HAP-1 (cell line): ENCODE results near the gene TWF2.

Experiments
- DNase-seq, 2 experiments: peaks; one replicate each; pipeline ENCODE4 v3.0.0-alpha.2; 2016 to 2020; ENCODE audit warnings: low spot score in 2 of 2
- H3K27me3 ChIP-seq: fragments of 250-450 bp; sonication (Bioruptor Pico); 2 replicates; pipeline ENCODE4 v1.5.1; 2020; ENCODE audit warnings: low read depth, mild to moderate bottlenecking, moderate library complexity
- H3K36me3 ChIP-seq: fragments of 250-450 bp; sonication (Bioruptor Pico); replicated peaks from 2 replicates; pipeline ENCODE4 v1.5.1; 2020; ENCODE audit warnings: mild to moderate bottlenecking
- H3K4me1 ChIP-seq: fragments of 250-450 bp; sonication (Bioruptor Pico); 2 replicates; pipeline ENCODE4 v1.5.1; 2020; ENCODE audit warnings: mild to moderate bottlenecking
- H3K4me3 ChIP-seq: fragments of 250-450 bp; sonication (Bioruptor Pico); 2 replicates; pipeline ENCODE4 v1.5.1; 2020; ENCODE audit warnings: mild to moderate bottlenecking, moderate library complexity
- H3K9me3 ChIP-seq: fragments of 250-450 bp; sonication (Bioruptor Pico); 2 replicates; pipeline ENCODE4 v1.5.1; 2020; ENCODE audit warnings: mild to moderate bottlenecking, moderate library complexity
- in situ Hi-C: fragments of 300-500 bp; cut with MboI; formaldehyde crosslinking; loops from 3 replicates; pipeline ENCODE4 v1.14.3; 2020; ENCODE audit warnings: low sequenced_read_pairs, inconsistent platforms, mixed read lengths

TWF2 gene

DNA sequence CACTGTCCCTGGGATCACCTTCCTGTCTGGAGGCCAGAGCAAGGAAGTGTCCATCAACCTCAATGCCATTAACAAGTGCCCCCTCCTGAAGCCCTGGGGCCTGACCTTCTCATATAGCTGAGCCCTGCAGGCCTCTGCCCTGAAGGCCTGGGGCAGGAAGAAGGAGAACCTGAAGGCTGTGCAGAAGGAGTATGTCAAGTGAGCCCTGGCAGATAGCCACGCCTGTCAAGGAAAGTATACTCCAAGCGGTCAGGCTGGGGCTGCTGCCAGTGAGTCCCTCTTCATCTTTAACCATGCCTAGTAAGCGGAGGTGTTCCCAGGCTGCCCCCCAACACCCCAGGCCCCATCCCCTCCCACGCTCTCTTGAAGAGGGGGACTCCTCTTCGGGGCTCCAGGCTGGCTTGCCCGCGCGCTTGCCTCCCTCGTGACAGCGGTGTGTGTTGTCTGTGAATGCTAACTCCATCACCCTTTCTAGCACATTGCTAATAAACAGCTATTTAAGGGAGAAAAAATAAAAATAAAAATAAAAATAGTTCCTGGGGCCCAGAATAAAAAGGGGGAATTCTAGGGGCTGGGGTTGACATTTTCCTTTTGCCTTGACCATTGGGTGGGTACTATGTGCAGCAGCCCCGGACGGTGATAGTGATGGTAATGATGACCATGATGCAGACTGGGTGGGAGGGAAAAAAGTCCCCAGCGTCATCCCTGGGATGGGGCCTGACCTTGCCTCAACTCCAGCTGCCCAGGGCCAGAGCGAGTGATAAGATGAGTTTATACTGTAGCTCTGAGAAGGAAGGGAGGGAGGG lies 44.3 kb downstream of the TWF2 start:
- no peak overlapping the region for H3K4me3 ChIP-seq
- peaks cover 6% of the 10 kb centered on the region for H3K36me3 ChIP-seq
- H3K9me3 ChIP-seq, result no peaks in the 10 kb centered on the region
- peaks cover 8% of the 10 kb centered on the region for H3K4me1 ChIP-seq
- no peaks in the 10 kb centered on the region for H3K27me3 ChIP-seq
- no peak for DNase-seq
- in situ Hi-C loops, result no loop called here

DNA sequence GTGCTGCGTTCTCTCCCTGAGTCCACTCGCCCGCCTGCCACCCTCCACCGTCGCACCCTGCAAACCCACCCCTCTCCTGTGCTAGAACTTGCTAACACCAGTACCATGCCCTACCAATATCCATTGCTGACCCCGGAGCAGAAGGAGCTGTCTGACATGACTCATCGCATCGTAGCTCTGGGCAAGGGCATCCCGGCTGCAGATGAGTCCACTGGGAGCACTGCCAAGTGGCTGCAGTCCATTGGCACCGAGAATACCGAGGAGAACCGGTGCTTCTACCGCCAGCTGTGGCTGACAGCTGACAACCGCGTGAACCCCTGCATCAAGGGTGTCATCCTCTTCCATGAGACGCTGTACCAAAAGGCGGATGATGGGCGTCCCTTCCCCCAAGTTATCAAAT lies 45.9 kb downstream of the TWF2 start:
- Histone ChIP-seq H3K4me1 (peaks cover 4% of the 10 kb centered on the region), H3K9me3 (no peaks in the 10 kb centered on the region), H3K36me3 (no peaks in the 10 kb centered on the region), H3K4me3 (no peak overlapping the region), H3K27me3 (no peaks in the 10 kb centered on the region)
- in situ Hi-C loops, result no loop called here
- DNase-seq, result no peak

DNA sequence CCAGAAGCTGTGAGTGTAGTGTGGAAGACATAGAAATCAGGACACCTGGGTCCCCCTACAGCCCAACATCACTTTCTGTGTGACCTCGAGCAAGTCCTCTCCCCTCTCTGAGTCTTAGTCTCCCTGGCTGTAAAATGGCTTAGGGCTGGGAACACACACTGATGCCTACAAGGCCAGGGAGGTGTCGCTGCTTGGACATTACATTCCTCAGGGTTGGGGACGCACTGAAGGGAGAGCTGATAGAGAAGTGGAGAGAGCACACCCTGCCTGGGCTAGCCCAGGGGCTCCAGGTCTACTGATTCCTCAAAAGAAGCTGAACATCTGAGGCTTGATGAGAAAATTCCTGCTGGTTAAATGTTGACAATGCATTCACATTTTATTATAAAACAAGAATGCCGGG lies 47.3 kb downstream of the TWF2 start:
- no peak for DNase-seq
- Histone ChIP-seq H3K4me3 (no peak overlapping the region), H3K27me3 (no peaks in the 10 kb centered on the region), H3K4me1 (no peaks in the 10 kb centered on the region), H3K36me3 (no peaks in the 10 kb centered on the region), H3K9me3 (no peaks in the 10 kb centered on the region)
- in situ Hi-C loops, result no loop called here

DNA sequence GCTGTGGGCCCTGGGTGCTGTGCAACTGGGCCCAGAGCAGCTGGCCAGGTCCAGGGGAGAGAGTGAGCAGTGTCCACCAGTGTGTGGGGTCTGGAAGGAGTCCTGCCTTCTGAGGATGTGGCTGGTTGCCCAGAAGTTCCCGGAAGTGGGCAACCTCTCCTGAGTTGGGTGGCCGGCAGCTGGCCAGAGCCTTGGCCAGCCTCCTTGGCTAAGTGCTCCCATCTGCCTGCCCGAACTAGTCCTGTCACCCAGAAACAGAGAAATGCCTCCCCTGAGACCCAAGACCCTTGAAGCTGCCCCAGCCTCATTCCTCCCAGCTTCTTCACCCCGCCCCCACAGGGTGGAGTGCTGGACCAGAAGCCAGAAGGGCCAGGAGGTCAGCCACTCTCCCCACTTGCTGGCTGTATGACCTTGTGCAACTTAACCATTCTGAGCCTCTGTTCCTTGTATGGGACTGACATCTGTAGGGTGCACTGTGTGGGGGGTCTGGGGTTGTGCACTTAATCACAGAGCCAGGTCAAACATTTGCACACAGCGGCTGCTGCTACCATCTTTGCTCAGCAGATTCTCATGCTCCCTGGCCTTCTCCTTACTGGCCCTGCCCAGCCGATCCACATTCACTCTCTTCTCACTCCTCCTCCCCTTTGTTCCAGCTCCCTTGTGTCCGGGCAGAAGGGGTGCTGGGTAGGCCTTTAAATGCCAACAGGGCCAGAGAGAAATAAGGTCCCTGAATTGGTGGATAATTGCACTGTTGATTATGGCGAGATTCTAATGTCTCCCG lies 48.5 kb downstream of the TWF2 start:
- no peaks in the 10 kb centered on the region for H3K36me3 ChIP-seq
- no peaks in the 10 kb centered on the region for H3K27me3 ChIP-seq
- no peak overlapping the region for H3K4me3 ChIP-seq
- no peaks in the 10 kb centered on the region for H3K9me3 ChIP-seq
- in situ Hi-C loops, result no loop called here
- no peak for DNase-seq
- H3K4me1 ChIP-seq, result no peaks in the 10 kb centered on the region

DNA sequence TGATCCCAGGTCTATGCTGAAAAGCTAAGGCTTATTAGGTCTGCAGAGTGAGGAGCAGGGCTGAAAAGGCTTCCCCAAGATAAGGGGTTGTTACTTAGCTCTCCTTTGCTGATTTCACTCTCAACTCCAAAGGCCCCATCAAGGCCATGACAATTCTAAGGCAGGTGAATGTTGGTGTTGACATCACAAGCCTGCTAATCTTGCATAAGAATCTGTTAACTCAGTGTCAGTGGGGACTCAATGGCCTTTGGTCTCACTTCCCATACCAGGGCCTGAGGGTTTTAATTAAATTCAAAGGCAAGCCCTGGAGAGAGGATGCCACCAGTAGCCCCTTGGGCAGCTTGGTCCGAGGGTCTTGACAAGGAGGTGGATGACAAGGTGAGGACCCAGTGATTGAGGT lies 50.4 kb downstream of the TWF2 start:
- no peaks in the 10 kb centered on the region for H3K9me3 ChIP-seq
- no peaks in the 10 kb centered on the region for H3K36me3 ChIP-seq
- no peaks in the 10 kb centered on the region for H3K27me3 ChIP-seq
- no peak overlapping the region for H3K4me3 ChIP-seq
- DNase-seq, result no peak
- in situ Hi-C loops, result no loop called here
- H3K4me1 ChIP-seq, result no peaks in the 10 kb centered on the region

DNA sequence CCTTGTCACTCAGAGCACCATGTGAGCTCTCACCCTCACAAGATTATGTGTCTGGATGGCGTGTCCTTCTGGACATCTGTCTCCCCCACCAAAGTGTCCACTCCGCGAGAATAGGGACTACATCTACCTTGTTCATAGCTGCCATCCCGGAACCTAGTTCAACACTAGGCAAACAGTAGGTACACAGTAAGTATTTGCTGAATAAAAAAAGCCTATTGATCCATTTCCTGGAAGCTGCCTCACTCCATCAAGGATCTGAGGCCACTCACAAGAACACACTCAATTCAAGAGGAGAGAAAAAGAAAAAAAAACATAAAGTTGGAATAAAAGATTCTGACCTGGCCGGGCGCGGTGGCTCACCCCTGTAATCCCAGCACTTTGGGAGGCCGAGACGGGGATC lies 52.2 kb downstream of the TWF2 start:
- no peaks in the 10 kb centered on the region for H3K9me3 ChIP-seq
- no peak for DNase-seq
- no peak overlapping the region for H3K4me3 ChIP-seq
- H3K36me3 ChIP-seq, result no peaks in the 10 kb centered on the region
- in situ Hi-C loops, result no loop called here
- no peaks in the 10 kb centered on the region for H3K27me3 ChIP-seq
- no peaks in the 10 kb centered on the region for H3K4me1 ChIP-seq

DNA sequence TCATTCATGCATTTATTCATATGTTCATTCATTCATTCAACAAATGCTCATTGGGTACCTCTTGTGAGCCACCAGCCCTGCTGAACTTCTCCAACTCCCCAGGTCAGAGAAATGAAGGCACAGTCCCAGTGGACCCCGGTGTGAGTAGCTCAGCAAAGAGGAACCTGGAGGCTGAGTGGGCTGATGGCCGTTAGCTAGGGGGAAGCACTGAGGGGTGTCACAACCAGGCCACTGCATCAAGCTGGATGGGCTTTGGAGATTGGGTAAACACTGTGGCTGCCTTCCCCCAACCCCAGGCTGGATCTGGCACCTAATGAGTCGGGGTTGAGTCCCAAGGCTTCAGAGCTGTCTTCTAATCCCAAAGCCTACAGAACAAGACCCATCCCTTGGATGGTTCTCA lies 53.1 kb downstream of the TWF2 start:
- H3K9me3 ChIP-seq, result no peaks in the 10 kb centered on the region
- no peak for DNase-seq
- H3K36me3 ChIP-seq, result no peaks in the 10 kb centered on the region
- in situ Hi-C loops, result no loop called here
- H3K4me1 ChIP-seq, result no peaks in the 10 kb centered on the region
- no peaks in the 10 kb centered on the region for H3K27me3 ChIP-seq
- no peak overlapping the region for H3K4me3 ChIP-seq

DNA sequence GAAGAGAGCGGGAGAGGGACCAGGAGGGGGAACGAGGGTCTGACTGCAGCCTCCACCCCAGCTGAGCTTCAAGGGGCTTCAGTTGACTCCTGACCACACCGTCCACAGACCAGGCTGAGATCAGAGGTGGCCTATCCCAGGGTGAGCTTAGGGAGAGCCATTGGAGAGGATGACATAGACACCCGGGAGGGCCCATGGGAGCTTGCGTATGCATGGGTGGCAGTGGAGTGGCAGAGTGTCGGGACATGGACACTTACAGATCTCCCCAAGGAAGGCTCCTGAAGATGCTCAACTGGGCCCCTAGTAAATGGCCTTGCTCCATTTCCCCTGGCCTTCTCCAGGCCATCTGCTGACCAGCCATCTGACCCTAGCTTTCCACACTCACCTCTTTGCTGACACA lies 53.6 kb downstream of the TWF2 start:
- Histone ChIP-seq H3K36me3 (no peaks in the 10 kb centered on the region), H3K9me3 (no peaks in the 10 kb centered on the region), H3K4me3 (no peak overlapping the region), H3K4me1 (no peaks in the 10 kb centered on the region), H3K27me3 (no peaks in the 10 kb centered on the region)
- no peak for DNase-seq
- in situ Hi-C loops, result no loop called here

DNA sequence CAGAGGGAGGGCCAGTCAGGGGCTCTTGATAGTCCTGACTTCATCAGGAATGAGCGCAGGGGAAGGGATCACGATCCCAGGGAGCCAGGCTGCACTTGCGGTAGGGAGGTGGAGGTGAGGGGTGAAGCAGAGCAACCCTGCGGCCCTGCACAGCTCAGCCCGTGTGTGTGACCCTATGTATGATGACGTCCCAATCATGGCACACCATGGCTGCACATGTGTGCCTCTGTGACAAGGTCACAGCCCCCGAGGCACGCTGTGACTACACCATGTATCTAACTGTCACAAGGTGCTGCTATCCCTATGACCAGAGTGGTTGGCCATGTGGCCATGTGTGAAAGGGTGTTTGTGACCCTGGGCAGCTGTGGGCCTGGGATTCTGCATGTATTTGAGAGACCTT lies 54.3 kb downstream of the TWF2 start:
- Histone ChIP-seq H3K4me3 (no peak overlapping the region), H3K27me3 (no peaks in the 10 kb centered on the region), H3K9me3 (no peaks in the 10 kb centered on the region), H3K4me1 (no peaks in the 10 kb centered on the region), H3K36me3 (no peaks in the 10 kb centered on the region)
- DNase-seq, result no peak
- in situ Hi-C loops, result no loop called here

DNA sequence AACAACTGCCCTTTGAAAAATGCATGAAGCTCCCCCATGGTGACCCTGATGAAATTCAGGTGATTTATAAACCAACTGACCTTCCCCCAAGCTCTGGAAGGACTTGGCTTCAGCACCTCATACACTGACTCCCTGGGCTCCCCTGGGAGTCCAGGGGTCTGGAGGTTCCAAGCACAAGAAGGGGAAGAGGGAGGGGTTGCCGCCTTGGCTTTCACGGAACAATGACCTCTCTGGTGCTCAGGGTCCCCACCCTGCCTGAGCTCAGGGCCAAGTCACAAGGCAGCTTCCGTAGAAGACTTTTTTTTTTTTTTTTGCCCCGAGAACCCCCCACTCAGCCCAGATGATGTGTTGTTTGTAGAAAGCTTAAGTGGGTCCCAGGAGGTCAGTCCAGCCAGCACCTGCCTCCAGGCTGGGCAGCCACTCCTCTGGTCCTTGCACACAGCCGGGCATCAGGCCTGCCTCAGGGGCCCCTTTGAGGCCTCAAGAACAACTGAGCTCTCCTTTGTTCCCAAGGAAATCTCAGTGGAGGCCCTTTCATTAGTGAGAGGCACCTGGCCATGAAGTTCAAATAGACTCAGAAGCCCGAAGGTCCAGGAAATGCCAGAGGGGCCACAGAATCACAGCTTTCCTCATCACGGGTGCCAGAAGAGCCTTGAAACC lies 55.0 kb downstream of the TWF2 start:
- no peaks in the 10 kb centered on the region for H3K36me3 ChIP-seq
- in situ Hi-C loops, result no loop called here
- H3K4me3 ChIP-seq, result no peak overlapping the region
- H3K4me1 ChIP-seq, result no peaks in the 10 kb centered on the region
- no peaks in the 10 kb centered on the region for H3K9me3 ChIP-seq
- no peaks in the 10 kb centered on the region for H3K27me3 ChIP-seq
- no peak for DNase-seq

DNA sequence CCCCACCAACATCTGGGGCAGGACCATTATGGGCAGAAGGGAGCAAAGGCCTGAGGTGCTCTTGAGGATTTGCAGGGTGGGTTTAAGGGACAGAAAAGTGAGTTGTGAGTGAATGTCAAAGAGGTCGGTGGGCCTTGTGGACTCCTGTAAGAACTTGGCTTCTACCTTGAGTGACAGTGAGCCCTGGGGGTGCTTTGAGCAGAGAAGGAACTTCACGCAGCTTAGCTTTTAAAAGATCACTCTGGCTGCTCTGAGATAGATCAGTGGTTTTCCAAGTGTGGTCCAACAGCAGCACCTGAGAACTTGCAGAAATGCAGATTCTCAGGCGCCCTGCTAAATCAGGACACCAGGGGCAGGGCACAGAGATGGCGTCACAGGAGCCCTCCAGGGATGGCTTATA lies 56.3 kb downstream of the TWF2 start:
- Histone ChIP-seq H3K27me3 (no peaks in the 10 kb centered on the region), H3K36me3 (no peaks in the 10 kb centered on the region), H3K4me3 (no peak overlapping the region), H3K4me1 (no peaks in the 10 kb centered on the region), H3K9me3 (no peaks in the 10 kb centered on the region)
- DNase-seq, result no peak
- in situ Hi-C loops, result no loop called here

DNA sequence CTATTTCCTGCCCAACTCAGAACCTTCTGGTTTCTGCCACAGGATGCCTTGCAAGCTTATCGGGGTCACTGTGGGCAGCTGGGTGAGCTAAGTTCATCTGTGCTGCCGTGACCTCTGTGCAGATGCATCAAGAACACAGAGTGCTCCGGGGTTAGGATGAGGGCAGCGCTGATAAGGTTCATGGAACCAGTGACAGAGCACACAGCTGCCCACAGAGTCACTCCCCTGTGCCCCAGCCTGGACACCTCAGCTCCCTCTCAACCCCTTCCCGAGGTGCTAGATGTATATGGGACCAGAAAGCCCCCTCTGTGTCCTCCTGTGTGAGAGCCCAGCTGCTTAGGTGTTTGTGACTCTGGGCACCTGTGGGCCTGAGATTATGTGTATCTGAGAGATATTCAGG lies 56.8 kb downstream of the TWF2 start:
- Histone ChIP-seq H3K36me3 (no peaks in the 10 kb centered on the region), H3K9me3 (no peaks in the 10 kb centered on the region), H3K4me1 (no peaks in the 10 kb centered on the region), H3K27me3 (no peaks in the 10 kb centered on the region), H3K4me3 (no peak overlapping the region)
- in situ Hi-C loops, result no loop called here
- DNase-seq, result no peak

DNA sequence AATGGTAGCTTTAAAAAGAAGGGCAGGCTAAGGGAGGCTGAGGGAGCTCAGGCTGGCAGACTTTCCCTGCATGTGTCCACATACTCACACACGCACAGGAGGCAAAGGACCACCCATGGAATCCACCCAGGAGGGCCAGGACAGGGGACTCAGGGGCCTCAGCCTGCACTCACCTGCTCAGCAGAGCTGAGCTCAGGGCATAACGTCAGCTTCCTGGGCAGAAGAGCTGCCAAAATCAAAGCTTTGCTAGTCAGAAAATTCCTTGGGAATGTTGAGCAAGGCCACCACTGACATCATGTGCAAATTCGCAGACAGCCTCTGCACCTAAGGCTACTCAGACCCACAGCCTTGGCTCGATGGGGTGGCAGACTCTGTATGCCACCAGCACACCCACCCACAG lies 57.4 kb downstream of the TWF2 start:
- no peak for DNase-seq
- Histone ChIP-seq H3K9me3 (no peaks in the 10 kb centered on the region), H3K27me3 (no peaks in the 10 kb centered on the region), H3K4me3 (no peak overlapping the region), H3K36me3 (no peaks in the 10 kb centered on the region), H3K4me1 (no peaks in the 10 kb centered on the region)
- in situ Hi-C loops, result no loop called here
